Activated naive CD4-positive, alpha-beta T cell (primary cell): Measurements from ENCODE around the gene TMEM135.
"Not testable (repeated sequence)": the region's sequence is repeated elsewhere in the genome, so short reads cannot be mapped to it uniquely, and the experiment has no call there.

Source experiments
- DNase-seq, 4 experiments: peaks; one replicate each; lab custom pipeline; 2025; lab: John Stamatoyannopoulos, UW

TMEM135 gene

DNA sequence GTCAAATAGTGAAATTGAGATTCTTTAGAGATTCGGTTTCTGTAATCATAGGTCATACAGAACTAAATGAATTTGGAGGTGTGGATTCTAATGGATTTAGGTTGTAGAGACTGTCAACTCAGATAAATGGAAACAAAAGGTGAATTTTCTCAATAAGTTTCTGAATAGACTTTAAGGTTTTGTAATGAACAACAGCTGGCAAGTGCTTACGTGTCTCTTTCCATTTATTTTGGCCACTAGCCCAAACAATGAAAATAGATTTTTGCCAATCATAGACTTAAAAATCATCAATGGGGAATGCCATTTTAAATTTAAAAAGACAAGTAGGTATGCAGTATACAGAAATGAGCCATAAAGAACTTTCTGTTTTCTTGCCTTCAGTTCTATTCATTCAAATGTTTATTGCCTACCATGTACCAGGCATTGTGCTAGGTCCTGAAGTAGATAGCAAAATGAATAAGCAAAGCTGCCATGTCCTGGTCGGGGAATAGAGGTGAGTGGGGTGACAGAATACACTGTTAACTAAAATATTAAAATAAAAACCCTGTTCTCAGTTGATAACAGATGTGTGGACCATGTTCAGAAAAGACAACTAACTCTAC lies 16.9 kb upstream of the TMEM135 start:
- DNase-seq: no peak

DNA sequence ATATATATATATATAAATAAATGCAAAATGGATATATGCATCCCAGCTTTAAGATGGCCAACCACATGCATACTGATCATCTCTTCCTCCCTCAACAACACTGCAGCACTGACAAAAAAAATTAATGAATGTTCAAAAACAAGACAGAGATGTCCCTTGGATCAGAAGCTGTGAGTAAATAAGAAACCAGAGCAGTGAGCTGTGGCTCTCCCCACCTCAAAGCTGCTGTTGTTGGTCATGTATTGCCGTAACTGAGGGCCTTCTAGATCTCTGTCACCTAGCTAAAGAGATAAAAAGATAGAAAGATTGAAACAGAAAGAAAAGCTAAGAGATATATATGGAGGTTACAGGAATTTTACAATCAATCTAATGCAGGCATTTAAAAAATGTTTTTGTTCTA lies 15.5 kb upstream of the TMEM135 start:
- no peak for DNase-seq

DNA sequence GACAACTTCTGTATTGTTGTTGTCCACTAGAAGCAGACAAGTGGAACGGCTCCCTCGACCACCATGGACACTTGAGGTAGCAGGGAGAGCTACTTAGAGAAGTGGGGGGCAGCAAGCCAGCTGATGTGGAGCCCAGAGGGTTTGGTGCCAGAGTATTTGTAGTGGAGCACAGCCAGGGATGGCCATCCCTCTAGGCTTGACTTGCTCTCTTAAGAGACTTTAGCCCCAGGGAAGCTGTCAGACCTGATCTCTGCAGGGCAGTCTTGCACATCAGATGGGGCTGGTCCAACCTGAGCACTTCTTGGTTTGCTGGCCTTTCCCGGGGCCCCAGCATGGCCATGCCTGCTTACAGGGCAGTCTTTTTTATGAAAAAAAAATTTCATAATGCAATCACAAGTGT lies 15.0 kb upstream of the TMEM135 start:
- DNase-seq: no peak

DNA sequence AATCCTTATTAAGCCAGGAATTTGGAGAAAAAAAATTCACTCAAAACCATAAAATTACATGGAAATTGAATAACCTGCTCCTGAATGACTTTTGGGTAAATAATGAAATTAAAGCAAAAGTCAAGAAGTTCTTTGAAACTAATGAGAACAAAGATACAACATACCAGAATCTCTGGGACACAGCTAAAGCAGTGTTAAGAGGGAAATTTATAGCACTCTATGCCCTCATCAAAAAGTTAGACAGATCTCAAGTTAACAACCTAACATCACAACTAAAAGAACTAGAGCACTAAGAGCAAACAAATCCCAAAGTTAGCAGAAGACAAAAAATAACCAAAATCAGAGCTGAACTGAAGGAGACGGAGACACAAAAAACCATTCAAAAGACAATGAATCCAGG lies 11.3 kb upstream of the TMEM135 start:
- DNase-seq: not testable (repeated sequence)

DNA sequence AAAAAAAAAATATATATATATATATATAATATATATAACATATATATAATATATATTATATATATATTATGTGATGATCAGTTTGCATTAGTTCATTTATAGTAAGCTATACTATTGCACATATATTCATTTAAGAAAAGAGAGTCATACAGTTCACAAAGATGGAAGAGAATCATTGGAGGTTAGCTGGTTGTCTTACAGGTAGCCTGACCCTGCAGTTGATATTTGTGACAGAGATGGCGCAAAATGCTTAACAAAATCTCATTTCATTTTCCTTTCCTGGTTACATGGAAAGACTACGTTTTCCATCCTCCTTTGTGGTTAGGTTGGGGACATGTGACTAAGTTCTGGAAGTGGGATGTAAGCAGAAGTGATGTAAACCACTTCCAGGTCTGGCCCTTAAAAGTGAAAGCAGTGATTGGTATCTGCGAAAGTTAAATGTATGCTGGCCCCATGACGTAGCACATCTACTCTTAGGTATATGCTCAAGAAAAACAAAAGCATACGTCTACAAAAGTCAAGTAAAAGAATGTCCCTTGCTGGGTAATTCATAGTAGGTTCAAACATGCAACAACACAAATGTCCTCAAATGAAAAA lies 7.2 kb upstream of the TMEM135 start:
- no peak for DNase-seq

DNA sequence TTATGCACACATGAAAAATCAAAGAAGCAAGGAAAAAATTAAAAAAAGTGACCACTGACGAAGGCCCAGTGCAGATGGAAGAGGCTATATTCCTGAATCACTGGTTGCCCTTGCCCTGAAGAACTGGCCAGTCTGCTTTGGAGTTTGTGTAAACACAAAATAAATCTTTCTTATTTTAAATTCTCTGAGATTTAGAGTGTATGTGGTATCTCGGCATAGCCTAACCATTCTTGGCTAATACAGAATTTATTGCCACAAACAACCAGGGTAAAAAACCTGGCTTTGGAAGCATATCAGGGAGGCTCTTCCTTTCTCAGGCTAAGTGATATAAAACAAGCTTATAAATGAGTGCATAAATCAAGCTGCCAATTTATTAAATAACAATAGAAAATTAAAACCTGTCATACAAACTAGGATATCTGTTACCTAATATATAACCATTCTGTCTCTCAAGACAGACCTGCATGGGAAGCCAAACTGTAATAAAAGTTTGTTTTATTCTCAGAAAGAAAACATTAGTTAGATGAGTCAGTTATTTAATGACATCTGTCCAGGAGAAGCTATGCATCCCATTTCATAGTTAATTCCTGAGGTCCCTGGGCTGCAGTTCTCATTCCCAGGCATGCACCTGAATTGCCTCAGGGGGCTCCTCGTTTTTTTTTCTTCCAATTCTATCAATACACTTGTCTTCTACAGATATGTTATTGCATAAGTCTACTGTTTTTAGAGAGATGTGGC lies 6.1 kb upstream of the TMEM135 start:
- DNase-seq: no peak

DNA sequence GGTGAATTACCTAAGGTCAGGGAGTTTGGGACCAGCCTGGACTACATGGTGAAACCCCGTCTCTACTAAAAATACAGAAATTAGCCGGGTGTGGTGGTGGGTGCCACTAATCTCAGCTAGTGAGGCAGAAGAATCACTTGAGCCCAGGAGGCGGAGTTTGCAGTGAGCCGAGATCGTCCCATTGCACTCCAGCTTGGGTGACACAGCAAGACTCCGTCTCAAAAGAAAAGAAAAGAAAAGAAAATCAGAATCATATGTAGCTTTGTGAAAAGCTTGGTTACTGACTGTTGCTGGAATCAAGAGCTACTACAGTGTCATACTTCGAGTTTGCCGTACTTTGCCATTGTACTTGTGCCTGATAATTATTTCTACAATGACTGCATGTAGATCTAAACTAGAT lies 4.2 kb upstream of the TMEM135 start:
- DNase-seq: no peak

DNA sequence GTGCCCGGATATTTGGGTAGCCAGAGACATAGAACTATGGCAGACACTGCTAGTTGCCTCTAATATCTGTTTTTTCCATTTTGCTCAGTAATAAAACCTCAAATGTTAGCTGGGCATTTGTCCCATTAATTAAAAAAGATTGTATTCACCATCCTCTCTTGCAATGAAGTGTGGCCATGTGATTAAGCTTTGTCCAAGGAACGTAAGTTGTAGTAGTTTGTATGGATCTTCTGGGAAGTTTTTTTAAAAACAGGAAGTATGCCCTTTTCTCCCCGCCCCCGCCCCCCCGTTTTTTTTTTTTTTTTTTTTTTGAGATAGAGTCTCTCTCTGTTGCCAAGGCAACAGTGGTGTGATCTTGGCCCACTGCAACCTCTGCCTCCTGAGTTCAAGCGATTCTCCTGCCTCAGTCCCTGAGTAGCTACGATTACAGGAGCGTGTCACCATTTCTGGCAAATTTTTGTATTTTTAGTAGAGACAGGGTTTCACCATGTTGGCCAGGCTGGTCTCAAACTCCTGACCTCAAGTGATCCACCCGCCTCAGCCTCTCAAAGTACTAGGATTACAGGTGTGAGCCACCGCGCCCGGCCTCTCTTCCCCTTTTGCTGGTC lies 1.7 kb upstream of the TMEM135 start:
- no peak for DNase-seq

DNA sequence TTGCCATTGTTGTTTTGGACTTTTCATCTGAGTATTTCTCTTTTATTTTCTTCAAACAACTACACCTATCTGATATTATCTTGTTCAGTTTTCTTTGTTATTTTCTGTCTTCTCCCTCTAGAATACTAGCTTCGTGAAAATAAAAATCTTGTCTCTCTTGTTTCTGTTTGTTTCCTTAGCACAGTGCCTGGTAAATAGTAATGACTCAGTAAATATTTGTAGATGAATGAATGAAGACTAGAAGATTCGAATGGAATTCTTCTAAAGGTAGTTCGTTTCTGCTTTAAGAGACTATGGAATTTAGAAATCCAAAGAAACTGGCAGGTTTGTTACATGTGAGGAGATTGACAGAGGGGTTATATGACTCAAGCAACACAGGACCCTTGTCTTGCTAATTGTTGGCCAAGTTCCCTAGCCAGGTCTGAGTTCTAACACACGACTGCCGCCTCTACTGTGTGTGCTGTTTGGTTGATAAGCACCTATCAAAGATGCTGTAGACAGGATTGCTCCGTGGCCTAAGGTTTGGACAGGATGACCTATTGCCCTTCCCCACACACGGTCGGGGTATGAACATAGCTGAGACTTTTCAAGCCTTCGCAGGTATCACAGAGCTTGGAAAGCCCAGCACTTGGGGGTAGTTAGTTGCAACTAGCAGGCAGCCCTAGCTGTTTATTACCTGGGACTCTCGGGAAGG lies 831 bp upstream of the TMEM135 start:
- no peak for DNase-seq

DNA sequence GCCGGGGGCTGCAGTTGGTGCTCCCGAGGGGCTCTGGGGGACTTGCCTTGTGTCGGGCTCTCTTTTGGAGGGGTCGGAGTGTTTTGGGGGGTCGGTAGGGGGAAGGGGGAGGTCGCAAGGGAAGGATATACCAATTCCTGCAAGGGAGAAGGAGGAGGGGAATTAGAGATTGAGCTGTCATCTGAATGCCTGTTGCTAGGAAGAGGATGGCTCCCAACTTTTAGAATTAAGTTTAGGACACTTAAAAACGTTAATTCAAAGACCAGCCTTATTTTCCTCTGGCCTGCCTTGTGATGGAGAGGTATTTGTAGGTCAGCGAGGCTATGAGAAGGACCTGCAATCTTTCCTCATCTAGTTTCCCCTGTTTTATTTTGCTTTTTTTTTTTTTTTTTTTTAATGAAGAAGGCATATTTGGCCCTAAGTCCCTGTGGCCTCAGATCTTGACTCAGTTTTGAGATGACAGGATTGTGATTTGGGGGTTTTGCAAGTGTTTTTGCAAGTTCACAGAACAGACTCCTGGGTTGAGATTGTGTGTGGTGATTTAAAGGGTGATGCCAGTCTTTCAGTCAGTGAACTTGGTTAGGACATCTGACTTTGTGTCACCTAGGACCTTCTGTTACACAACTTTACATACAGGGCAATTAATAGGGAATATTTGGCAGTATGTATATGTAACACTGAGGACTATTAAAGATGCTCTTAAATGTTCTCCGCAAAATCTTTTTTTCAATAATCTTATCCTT lies 672 bp downstream of the TMEM135 start:
- DNase-seq: no peak

DNA sequence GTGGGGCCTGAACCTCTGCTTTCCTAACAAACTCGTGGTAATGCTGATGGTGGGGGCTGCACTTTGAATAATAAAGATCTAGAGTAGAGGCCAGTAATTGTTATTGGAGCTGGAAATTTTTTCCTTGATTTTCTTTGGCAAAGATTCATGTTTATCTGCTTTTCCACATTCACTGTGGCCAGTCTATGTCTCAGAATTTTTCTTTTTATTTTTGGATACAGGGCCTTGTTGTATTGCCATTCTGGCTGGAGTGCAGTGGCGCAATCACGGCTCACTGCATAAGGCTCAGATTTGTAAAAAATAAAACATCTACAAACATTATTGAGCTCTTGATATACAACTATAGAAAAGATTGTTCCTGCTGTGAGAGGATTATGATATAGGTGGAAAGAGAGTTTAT lies 1.6 kb downstream of the TMEM135 start:
- no peak for DNase-seq

DNA sequence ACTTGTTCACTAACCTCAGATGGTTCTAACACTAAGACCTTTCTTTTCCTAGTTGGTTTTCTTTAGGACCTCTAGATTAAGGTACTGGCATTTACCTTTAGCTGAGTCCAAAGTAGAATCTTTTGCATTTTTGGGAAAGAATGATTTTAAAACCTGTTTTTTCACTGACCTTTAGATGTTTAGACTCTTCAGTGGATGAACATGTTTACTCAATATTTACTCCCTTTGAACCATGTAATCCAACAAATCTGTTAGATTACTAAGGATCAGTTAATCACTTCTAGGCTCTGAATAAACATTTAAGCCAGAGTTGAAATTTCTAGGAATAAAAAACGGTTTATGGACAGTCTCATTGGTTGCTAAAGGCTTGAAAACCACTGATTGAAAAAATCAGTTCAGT lies 6.2 kb downstream of the TMEM135 start:
- DNase-seq: no peak

DNA sequence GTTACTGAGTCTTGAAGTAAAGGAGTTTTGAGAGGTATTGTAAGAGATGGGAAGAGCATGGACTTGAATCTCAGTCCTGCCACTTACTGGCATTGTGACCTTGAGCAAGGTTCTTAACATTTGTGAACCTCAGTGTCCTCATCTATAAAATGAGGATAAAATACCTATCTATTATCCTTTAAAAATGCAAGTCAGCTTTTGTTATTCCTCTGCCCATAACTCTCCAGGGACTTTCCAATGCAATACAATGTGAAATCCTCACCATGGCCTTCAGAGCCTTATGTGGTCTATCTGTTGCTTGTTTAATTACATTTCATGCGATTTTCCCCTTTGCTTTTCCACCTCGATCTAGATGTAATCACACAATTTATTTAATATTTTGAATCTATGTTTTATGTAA lies 9.1 kb downstream of the TMEM135 start:
- DNase-seq: no peak

DNA sequence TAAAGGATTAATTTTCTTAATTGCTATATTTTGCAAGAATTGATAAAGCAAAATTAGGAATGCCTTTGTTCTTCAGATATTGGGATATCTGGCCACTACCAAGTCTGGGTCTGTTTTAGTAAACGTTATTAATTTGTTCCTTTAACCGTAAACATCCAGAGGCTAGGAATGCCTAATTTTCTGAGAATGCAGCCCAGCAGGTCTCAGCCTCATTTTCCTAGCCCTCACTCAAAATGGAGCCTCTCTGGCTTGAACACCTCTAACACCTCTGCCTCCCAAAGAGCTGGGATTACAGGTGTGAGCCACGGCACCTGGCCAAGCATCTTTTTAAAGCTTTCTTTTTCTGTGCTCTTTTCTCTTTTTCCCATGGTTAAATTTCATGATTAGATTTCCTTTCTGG lies 18.4 kb downstream of the TMEM135 start:
- DNase-seq: no peak

DNA sequence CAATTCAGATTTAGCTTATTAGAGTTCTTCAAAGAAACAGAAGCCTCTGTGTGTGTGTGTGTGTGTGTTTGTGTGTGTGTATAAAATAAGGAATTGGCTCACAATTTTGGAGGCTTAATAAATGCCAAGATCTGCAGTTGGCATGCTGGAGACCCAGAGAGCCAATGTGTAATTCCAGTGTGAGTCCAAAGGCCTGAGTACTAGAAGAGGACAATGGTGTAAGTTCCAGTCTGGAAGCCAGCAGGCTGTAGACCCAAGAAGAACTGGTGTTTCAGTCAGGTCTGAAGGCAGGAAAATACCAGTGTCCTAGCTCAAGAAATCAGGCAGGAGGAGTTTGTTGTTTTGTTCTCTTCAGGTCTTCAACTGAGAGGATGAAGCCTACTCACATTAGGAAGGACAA lies 20.0 kb downstream of the TMEM135 start:
- no peak for DNase-seq

DNA sequence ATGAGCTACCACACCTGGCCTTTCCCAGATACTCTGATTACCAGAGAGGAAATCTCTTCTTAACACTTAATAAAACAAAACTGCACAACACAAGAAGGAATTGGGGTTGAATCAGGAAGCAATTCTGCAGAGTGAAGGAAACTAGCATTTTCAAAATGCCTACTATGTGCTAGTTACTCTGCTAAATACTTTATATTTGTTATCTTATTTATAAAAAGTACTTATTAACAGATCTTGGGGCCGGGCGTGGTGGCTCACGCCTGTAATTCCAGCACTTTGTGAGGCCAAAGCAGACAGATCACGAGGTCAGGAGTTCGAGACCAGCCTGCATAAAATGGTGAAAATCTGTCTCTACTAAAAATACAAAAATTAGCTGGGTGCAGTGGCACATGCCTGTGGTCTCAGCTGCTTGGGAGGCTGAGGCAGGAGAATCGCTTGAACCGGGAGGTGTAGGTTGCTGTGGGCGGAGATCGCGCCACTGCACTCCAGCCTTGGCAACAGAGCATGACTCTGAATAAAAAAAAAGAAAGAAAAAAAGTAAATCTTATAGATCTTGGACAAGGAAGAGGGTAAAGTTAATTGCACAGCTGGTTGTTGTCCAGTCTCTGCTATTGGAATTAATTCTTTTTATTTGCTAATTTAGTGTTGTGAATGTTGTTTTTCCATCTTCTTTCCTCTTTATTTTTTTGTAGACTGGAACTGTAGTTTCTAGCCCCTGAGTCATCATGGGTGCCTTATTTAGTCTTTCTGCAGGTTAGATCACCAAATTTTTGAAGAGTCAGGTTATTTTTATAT lies 22.1 kb downstream of the TMEM135 start:
- no peak for DNase-seq

DNA sequence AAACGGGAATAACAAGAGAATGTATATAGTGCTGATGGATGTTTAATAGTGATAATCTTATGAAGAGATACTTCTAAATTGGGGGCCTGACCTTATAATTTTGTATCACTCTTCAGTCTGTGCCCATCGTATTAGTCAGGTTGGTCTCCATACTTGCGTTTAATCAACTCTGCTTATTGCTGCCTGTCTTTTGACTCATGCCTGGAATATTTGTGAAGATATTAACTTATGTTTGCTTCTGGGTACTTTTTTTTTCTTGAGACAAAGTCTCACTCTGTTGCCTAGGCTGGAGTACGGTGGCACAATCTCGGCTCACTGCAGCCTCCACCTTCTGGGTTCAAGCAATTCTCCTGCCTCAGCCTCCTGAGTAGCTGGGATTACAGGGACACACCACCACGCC lies 24.0 kb downstream of the TMEM135 start:
- DNase-seq: no peak

DNA sequence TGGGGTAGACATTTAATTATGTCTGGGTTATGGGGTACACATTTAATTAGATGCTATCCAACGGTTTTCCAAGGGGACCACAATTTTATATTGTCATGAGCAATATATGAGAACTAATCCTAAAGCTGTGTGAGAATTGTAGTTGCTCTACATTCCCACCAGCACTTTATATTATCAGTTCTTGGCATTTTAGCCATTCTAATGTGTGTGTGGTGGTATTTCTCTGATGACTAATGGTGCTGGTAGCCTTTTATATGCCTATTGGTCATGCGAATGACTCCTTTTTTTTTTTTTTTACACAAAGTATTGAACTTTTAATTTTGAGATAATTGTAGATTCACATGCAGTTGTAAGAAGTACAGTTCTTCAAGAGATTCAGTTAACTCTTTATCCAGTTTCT lies 26.2 kb downstream of the TMEM135 start:
- DNase-seq: no peak

DNA sequence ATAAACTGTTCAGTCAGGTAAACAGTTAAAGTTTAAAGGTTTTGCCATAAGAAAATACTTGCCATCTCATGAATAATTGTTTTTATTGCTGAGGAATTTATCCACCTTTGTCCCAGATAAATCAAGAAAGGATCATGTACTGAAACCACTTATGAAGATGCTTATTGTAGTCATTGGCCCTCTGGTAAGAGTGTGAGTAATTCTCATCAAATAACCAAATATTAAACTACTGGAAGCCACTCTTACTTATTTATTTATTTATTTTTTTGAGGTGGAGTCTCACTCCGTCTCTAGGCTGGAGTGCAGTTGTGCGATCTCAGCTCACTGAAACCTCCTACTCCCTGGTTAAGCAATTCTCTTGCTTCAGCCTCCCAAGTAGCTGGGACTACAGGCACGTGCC lies 35.1 kb downstream of the TMEM135 start:
- no peak for DNase-seq

DNA sequence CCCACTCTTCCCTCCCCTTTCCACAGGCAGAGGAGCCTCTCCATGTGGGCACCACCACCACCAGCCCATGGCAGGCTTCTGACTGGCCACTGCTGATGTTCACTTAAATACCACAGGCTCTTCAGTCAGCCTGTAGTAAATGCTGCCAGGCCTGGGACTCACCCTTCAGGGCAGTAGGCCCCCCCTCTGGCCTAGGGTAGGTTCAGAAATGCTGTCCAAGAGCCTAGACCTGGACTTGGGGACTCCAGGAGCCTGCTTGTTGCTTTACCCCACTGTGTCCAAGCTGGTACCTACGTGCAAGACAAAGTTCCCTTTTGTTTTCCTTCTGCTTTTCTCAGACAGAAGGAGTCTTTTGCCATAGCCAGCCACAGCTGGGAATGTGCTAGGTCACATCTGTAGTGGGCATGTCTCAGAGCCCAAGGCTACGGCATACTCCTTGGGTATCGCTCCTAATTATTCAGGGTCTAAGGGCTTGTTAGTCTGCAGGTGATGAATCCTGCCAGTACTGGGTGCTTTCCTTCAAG lies 38.6 kb downstream of the TMEM135 start:
- DNase-seq: no peak

DNA sequence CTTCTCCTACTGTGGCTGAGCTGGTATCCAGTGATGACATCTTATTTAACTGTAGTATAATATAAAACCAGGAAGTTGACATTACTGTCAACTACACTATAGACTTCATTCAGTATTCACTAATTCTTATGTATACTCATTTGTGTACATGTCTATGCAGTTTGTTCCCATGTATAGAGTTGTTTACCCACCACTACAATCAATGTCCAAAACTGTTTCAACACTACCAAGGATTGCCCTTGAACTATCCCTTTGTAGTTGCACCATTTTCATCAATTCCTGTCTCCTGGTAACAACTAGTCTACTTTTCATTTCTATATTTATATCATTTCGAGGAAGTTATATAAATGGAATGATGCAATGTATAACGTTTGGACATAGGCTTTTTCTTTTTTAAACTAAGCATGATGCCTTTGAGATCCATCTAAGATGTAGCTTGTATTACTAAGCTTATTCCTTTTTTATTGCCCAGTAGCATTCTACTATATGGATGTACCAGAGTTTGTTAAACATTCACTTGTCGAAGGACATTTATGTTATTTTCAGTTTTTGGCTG lies 39.2 kb downstream of the TMEM135 start:
- no peak for DNase-seq
